Skin epidermis (tissue), 12 donors: Measurements from ENCODE around the gene SHROOM4.
A peak's percentile ranks its signal among the peaks of the same experiment; 100 is the strongest.

Source experiments
- H3K27ac ChIP-seq, 21 experiments: fragments of 200-600 bp; sonication (generic) in 11 of 21; one replicate each; pipeline ENCODE4 v1.5.0; 2020; ENCODE audit warnings: mild to moderate bottlenecking in 3 of 21, inconsistent platforms in 2 of 21, moderate library complexity in 2 of 21
- H3K4me3 ChIP-seq, 7 experiments: fragments of 200-600 bp; sonication (generic) in 2 of 7; one replicate each; pipeline ENCODE4 v1.5.0; 2020; ENCODE audit warnings: inconsistent platforms in 2 of 7, mild to moderate bottlenecking in 2 of 7, moderate library complexity in 1 of 7

The SHROOM4 gene

GRCh38 chrX:50813843-50814661, at the start of gene SHROOM4:
TSS of gene SHROOM4 (minus strand) at chrX:50814194. CDS start at chrX:50814018, 176 bp downstream.
- Histone ChIP-seq H3K4me3 (peak within 1 kb of the TSS; percentile 33 to 45 (median 40)), H3K27ac (peak within 1 kb of the TSS in 13 of 21 experiments; percentile 8 to 65 (median 44))

- Histone ChIP-seq H3K27ac (no peak overlapping the region), H3K4me3 (no peak overlapping the region)
Measured at GRCh38 chrX:50863471-50863870, 49.5 kb upstream of the SHROOM4 start.

GRCh38 chrX:50860518-50860917, 46.5 kb upstream of the SHROOM4 start:
- H3K4me3 ChIP-seq, result no peak overlapping the region

GRCh38 chrX:50858548-50858947, 44.6 kb upstream of the SHROOM4 start:
- H3K27ac ChIP-seq, result no peak overlapping the region
- H3K4me3 ChIP-seq, result no peak overlapping the region

More at GRCh38 chrX:50860518-50860917, 46.5 kb upstream of the SHROOM4 start:
- no peak overlapping the region for H3K27ac ChIP-seq

GRCh38 chrX:50853399-50853798, 39.4 kb upstream of the SHROOM4 start:
- no peak overlapping the region for H3K4me3 ChIP-seq
- no peak overlapping the region for H3K27ac ChIP-seq

- Histone ChIP-seq H3K4me3 (no peak overlapping the region), H3K27ac (no peak overlapping the region)
Measured at GRCh38 chrX:50852524-50852923, 38.5 kb upstream of the SHROOM4 start.

- Histone ChIP-seq H3K27ac (no peak overlapping the region), H3K4me3 (no peak overlapping the region)
Measured at GRCh38 chrX:50842221-50842620, 28.2 kb upstream of the SHROOM4 start.

GRCh38 chrX:50839730-50840129, 25.7 kb upstream of the SHROOM4 start:
- Histone ChIP-seq H3K4me3 (no peak overlapping the region), H3K27ac (no peak overlapping the region)

- no peak overlapping the region for H3K27ac ChIP-seq
- no peak overlapping the region for H3K4me3 ChIP-seq
Measured at GRCh38 chrX:50838820-50839600, 25.0 kb upstream of the SHROOM4 start.

GRCh38 chrX:50827996-50828395, 14.0 kb upstream of the SHROOM4 start:
- H3K27ac ChIP-seq, result no peak overlapping the region

GRCh38 chrX:50825825-50826224, 11.8 kb upstream of the SHROOM4 start:
- Histone ChIP-seq H3K27ac (no peak overlapping the region), H3K4me3 (no peak overlapping the region)

More at GRCh38 chrX:50827996-50828395, 14.0 kb upstream of the SHROOM4 start:
- no peak overlapping the region for H3K4me3 ChIP-seq

GRCh38 chrX:50818986-50819385, 5.0 kb upstream of the SHROOM4 start:
- H3K27ac ChIP-seq, result no peak overlapping the region
- no peak overlapping the region for H3K4me3 ChIP-seq

- Histone ChIP-seq H3K27ac (no peak overlapping the region), H3K4me3 (no peak overlapping the region)
Measured at GRCh38 chrX:50815120-50815519, 1.1 kb upstream of the SHROOM4 start.

GRCh38 chrX:50814701-50815100, 707 bp upstream of the SHROOM4 start:
- peak overlapping the region in 1 of 7 experiments; percentile 39 for H3K4me3 ChIP-seq

GRCh38 chrX:50812995-50813842, 775 bp downstream of the SHROOM4 start:
- Histone ChIP-seq H3K4me3 (peak overlapping the region; percentile 33 to 45 (median 40)), H3K27ac (peak overlapping the region in 12 of 21 experiments; percentile 5 to 65 (median 46))

More at GRCh38 chrX:50814701-50815100, 707 bp upstream of the SHROOM4 start:
- peak overlapping the region in 6 of 21 experiments; percentile 35 to 65 (median 60) for H3K27ac ChIP-seq

GRCh38 chrX:50805276-50805675, 8.7 kb downstream of the SHROOM4 start:
- Histone ChIP-seq H3K27ac (no peak overlapping the region), H3K4me3 (no peak overlapping the region)

- no peak overlapping the region for H3K27ac ChIP-seq
- H3K4me3 ChIP-seq, result no peak overlapping the region
Measured at GRCh38 chrX:50801135-50801534, 12.9 kb downstream of the SHROOM4 start.

- Histone ChIP-seq H3K27ac (peak overlapping the region in 9 of 21 experiments; percentile 12 to 72 (median 50)), H3K4me3 (no peak overlapping the region)
Measured at GRCh38 chrX:50799531-50799961, 14.4 kb downstream of the SHROOM4 start.

- H3K27ac ChIP-seq, result peak overlapping the region in 4 of 21 experiments; percentile 23 to 72 (median 48)
- no peak overlapping the region for H3K4me3 ChIP-seq
Measured at GRCh38 chrX:50798783-50799182, 15.2 kb downstream of the SHROOM4 start.

- no peak overlapping the region for H3K27ac ChIP-seq
- H3K4me3 ChIP-seq, result no peak overlapping the region
Measured at GRCh38 chrX:50787099-50787498, 26.9 kb downstream of the SHROOM4 start.
